Posterior vena cava (tissue), 2 donors: ENCODE measurements around the gene APRT. TPM values are rescaled to one million over a fixed set of nuclear protein-coding genes. Genes with fewer than 3 reads are reported as not detected.

Experiments used
- DNase-seq: peaks from one replicate; pipeline ENCODE4 v3.0.0-alpha.2; 2020; ENCODE audit warnings: low spot score
- intact Hi-C, 2 donors: fragments of 100-400 bp; cut with DNase I; formaldehyde crosslinking; loops; one replicate each; pipeline versions ENCODE4 v1.14.1 to v1.14.2; 2022 to 2023
- long read RNA-seq, 2 donors: library from polyadenylated mRNA; unstranded; transcript quantifications; one replicate each; pipeline ENCODE4 v2.0.0, GENCODE V29; 2020 to 2021
- total RNA-seq, 2 donors: library from RNA; stranded (reverse); fragmentation: NEBNext Ultra II Directional; extraction: Animal tissue kit (Norgen Biotek cat#: 25700); gene quantifications; one replicate each; pipeline ENCODE4 v1.2.1, GENCODE V29; 2021
- donor health status: DM: yes; HTN: yes; CAD: no.
- donor health status: DM: yes; HTN: yes; CAD: no.

APRT gene, protein sequence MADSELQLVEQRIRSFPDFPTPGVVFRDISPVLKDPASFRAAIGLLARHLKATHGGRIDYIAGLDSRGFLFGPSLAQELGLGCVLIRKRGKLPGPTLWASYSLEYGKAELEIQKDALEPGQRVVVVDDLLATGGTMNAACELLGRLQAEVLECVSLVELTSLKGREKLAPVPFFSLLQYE
- total RNA-seq = 10 to 100 TPM; 73.1 to 92.8 TPM
- long read RNA-seq, donor 1, transcript APRT-201 (5 exons, 947 nt) = major isoform, 17 of 36 reads
- long read RNA-seq, donor 1, transcript APRT-202 (5 exons, 664 nt) = minor isoform, 8 of 36 reads
- long read RNA-seq, donor 1, partial matches to known transcripts = 2 of 36 reads
- long read RNA-seq, donor 1, other reads (novel, unspliced or antisense) = 5 of 36 reads
- long read RNA-seq, donor 2, transcript APRT-201 (5 exons, 947 nt) = major isoform, 41 of 69 reads
- long read RNA-seq, donor 2, transcript APRT-202 (5 exons, 664 nt) = minor isoform, 11 of 69 reads
- long read RNA-seq, donor 2, partial matches to known transcripts = 3 of 69 reads
- long read RNA-seq, donor 2, other reads (novel, unspliced or antisense) = 8 of 69 reads

DNA sequence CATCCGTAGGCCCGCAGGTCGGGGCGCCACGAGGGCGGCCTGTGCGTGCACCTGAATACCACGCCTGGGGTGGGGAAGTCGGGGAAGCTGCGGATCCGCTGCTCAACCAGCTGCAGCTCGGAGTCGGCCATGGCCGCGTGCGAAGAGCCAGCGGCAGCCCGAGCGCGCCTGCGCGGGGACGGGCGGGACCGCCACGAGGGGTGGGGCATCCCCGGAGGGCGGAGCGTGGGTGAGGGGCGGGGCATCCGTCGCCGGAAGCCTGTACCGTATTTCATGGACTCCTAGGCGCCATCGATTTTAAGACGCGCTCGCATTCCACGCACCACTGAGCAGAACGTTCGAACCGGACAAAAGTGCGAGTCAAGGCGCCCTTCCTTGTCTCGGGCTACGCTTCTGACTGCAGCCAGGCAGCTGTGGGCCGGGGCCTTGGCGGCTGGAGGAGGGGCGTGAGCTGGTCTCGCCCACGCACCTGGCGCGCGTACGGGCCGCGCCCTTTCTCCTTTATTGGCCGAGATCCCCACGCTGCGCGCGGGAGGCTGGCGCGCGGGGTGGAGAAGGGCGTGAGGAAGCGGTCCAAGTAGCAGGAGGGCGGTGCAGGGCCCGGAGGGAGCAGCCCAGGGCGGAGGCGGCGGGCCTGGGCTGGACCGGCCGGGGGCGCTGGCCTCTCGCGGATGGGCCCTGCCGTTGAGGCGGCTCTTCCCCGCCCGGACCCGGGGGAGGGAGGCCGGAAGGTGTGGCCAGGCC, at the start of gene APRT:
Gene APRT (minus strand): TSS at position 160 of the 744 bp plus-strand sequence. CDS start 29 bp downstream, at position 131.
- intact Hi-C loops = no loop called here
- peak; percentile 99 for DNase-seq

DNA sequence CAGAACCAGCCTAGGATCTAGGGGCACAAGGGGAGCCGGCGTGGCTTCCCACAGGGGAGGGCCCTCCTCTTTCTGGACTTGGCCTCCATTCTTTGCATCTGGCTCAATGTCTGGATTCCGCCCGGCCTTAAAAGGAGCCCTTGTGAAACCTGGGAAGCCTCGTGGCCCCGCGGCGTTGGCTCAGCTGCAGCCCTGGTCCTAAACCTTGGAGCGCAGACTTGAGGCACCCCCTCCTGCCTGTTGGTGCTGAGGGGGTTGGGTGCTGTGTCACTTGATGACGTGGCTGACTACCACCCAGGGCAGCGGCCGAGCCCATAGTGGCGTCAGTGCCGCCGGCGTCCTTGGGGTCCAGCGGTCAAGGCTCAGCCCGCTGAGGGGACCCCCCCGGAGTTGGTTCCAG, 49.6 kb upstream of the APRT start:
- no peak for DNase-seq
- intact Hi-C loops = loop anchor here in 1 of 2 donors (5.0 kb wide), 1 partner anchor 254 kb away; no protein-coding TSS in a partner anchor

DNA sequence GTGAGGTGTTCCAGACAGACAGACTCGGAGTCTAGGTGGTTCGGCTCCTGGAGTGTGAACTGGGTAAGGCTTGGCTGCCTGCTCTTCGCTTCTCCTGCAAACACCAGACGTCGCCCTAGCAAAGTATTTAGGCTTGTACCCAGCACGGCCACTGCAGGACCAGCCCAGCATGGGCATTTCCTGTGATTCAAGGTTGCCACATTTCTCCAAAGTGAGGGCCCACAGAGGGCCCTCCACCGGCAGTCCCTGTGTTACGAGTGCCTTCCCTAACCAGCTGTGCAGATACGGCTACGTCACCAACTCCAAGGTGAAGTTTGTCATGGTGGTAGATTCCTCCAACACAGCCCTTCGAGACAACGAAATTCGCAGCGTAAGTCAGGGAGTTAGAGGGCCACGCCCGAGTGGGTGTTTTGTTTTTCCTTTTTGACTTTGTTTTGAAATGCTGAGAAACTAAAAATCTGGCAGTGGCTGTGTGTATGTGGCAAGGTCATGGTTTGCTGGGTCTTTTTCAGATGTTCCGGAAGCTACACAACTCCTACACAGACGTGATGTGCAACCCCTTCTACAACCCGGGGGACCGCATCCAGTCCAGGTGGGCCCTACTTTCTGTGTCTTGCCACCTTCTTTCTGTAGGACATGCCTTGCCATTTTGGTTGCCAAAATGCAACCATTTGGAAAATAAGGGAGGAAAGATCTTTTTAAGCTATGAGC, 47.8 kb upstream of the APRT start:
- intact Hi-C loops = loop anchor here in 1 of 2 donors (5.0 kb wide), 1 partner anchor 252 kb away; no protein-coding TSS in a partner anchor
- DNase-seq = no peak

DNA sequence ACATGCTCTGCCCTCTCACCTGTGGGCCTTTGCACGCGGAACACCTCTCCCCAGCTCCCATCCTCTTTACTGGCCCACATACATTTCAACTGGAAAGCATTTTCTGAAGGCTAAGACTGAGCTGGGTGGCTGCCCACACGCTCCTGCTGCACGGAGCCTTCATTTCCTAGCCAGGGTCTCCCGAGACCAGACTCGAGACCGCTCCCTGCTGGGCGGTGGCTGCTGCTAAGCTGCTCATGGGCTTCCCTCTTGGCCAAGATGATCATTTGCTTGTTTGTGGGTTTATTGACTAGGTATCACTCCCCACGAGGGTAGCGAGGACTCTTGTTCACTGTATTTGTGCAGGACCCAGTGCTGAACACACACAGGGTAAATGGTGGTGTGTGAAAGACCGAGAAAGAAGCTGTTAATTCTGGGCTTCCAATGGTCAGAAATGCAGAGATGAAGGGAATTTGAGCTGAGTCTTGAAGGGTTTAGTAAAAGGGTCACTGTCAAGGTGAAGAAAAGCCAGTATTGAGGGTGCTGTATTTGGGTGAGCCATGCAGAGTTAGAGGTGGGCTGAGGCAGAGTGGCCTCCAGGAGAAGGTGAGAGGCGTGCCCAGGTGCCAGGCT, 46.1 kb upstream of the APRT start:
- intact Hi-C loops = no loop called here
- DNase-seq = peak; percentile 92

DNA sequence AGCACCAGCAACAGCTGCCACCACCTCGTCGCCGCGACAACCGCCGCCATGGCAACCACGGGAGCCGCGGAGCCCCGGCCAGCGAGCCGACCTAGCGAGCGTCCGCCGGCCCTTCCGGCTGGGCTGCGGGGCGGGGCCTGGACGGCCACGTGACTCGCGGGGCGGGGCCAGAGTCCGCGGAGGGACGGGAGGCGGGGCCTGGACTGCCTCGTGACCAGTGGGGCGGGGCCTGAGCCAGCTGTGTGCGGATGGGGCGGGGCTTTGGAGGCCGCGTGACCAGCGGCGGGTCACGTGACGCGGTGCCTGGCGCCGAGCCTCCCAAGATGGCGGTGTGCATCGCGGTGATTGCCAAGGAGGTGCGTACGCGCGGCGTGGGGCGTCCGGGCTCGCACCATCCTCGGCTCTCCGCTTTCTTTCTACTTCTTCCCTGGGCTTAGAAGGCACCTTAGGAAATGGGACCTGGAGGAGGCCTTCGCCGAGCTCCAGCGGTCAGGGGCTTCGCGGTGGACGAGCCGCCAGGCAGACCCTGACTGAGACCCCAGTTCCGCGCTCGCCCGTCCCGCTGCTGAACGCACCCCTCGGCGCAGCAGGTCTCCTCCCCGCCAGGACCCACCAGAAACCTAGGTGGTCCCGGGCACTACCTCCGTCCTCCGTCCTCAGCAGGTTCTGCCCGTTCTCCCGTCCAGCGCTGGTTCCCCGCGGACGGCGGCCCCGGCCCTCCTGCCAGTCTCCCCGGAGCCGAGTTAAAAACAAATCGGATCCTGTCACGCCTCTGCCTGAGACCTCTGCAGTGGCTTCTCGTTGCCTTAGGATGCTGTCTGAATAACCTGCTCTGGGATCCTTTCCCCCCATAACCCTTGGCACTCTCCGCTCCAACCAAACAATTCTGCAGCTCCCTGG, 45.4 kb upstream of the APRT start, which contains the start of the genes GALNS and TRAPPC2L:
Gene GALNS (minus strand): TSS at position 120 of the 900 bp plus-strand sequence. CDS start 70 bp downstream, at position 50.
Gene TRAPPC2L (plus strand): TSS at position 300 of the 900 bp plus-strand sequence. CDS start 24 bp downstream, at position 324.
- DNase-seq = peak; percentile 100
- intact Hi-C loops = no loop called here

DNA sequence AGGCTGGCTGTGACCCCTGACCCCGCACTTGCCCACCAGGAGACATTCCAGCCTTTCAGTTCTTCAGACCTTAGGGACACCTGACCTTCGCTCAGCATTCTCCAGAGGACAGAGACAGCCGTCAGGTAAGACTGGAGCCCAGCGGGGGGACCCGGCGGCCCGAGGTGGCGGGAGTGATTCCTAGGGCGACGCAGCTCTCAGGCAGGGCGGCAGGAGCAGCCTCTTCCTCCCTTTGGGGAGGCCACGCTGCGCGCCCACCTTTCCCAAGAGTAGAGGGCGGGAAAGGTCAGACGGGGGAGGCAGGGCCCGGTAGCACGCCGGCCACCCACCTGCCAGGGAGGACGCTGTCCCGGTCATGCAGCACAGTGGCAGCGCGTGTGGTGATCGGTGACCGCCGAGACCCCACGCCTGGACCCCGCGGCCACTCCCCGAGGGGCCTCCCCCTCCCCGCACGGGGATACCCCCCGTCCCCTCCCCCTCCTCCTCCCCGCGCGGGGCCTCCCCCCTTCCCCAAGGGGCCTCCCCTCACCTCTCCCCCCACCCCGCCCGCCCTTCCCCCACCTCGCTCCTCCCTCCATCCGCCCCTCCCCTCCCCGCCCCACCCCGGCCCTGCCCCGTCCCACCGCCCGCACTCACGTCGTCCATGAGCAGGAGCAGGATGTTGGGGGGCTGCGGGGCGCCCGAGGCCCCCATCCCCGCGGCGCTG, 44.5 kb upstream of the APRT start:
- intact Hi-C loops = no loop called here
- no peak for DNase-seq

DNA sequence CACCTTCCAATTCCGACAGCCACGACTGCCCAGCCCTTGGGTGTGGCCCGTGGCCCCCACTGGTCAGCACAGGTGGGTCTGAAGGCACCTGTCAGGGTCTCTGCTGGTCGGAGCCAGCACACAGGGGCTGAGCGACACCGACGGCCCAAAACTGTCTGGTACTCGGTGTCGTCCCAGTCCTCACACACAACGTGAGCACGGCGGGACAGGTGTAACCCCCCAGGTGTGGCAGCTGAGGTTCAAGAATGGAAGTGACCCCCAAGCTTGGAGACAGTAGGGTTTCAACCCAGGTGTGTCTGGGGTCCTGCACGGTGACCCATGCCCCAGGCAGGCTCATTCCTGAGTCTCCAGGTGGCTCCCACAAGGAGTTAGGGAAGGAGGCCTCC, 44.0 kb upstream of the APRT start:
- no peak for DNase-seq
- intact Hi-C loops = no loop called here

DNA sequence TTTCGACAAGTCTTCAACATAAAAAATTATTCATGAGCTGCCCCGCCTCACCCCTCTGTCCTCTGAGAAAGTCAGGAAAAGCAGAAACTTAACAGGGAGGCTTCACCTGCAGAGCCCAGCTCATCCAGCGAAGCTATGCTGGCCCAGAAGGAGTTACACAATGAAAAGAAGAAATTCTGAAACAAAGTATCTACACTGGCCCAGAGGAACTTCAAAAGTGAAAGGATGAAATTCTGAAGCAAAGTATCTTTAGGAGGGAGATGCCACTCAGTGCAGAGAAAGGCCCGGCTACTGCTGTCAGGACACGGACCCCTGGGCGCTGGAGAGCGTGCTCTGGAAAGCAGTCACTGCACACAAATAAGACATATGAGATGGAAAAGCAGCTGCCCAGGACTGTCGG, 43.4 kb upstream of the APRT start:
- no peak for DNase-seq
- intact Hi-C loops = no loop called here

DNA sequence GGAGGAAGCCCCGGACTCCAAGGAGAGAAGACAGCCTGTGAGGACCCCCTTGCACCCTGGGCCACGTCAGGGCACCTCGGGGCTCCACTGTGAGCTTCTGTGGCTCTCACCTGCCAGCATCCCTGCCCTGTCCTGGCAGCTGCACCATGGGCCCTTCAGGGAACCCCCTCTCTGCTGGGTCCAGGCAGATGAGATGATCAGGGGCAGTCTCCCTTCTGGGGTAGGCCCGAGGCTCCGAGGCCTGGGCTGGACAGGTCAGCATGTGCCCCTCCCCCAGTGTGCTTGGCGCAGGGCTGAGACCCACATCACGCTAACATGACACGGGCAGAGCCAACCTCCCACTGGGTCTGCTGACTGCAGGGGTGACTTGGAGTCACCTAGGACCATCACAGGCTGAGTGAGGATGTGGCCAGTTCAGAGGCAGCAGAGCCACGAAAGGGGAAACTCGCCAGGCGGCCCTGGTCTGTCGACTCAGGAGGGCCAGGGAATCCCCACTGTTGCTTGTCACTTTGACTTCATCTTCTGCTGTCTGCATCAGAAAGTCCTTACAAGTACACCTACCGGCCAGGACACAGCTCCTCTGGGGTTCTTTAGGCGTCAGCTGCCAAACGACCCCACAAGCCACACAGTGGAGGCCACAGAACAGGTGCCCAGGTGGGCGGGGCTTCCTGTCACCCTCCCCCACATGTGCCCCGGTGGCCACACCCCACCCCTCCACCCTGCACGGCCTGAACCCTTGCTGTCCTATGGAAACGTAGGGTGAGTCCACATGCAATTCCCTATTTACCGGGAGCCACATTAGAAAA, 42.8 kb upstream of the APRT start:
- DNase-seq = no peak
- intact Hi-C loops = no loop called here

DNA sequence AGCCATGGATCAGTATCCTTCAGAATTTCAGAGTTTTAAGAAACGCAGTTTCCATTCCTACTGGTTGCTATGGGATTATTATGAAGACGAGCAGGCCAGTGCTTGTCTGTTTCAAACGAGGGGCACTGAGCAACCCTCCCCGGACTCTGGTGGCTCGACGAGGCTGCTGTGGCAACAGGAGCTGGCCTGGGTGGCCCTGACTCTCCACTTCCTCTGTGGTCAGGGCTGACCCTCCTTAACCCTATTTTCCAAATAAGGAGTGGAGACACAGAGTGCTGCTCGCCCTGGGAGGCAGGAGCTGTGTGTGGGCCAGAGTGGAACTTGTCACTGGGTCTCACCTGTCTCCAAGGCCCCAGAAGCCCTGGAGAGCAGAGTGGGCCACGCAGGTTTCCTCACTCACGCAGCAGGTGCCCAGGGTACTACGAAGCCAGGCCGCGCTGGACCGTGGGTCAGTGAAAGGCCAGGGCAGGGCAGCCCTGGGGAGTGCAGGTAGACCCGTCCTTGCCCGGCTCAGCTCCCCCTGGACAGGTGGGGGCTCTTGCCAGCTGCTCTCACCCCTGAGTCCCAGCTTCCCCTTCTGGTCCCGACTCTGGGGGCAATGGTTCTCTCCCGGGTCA, 41.7 kb upstream of the APRT start:
- intact Hi-C loops = no loop called here
- DNase-seq = no peak

DNA sequence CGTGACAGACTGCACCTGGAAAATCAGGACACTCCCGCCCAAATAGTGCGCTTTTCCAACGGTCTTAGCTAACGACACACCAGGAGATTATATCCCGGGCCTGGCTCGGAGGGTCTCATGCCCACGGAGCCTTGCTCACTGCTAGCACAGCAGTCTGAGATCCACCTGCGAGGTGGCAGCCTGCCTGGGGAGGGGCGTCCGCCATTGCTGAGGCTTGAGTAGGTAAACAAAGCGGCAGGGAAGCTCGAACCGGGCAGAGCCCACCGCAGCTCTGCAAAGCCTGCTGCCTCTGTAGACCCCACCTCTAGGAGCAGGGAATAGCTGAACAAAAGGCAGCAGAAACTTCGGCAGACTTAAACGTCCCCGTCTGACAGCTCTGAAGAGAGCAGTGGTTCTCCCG, 39.9 kb upstream of the APRT start:
- intact Hi-C loops = no loop called here
- DNase-seq = no peak

DNA sequence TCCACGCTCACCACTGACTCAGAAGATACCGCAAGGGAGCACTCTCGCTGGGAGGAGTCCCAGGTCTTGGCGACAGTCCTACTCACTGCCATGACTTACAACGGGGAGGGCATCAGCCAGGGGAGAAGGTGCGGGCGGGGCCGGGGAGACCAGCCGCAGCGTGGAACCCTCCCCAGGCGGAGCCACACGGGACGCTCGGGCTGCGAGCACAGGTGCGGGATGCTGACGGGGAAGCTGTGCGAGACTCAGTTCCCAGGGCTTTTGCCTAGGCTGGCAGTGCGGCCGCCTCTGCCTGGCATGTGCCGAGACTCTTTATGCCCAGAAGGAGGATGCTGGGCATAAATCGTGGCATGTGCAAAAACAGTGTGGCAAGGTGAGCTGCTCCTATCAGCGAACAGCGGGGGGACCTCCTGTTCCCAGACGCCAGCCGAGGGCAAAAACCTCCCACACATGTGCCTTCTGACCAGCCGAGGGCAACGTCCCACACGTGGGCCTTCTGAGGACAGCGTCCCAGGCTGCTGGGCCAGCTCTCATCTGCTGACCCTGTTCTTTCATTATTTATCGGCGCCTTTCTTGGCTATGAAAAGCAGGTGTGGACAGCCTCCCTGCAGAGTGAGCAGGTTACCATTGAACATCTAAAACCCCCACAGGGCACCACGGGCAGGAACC, 38.9 kb upstream of the APRT start:
- intact Hi-C loops = no loop called here
- DNase-seq = no peak

DNA sequence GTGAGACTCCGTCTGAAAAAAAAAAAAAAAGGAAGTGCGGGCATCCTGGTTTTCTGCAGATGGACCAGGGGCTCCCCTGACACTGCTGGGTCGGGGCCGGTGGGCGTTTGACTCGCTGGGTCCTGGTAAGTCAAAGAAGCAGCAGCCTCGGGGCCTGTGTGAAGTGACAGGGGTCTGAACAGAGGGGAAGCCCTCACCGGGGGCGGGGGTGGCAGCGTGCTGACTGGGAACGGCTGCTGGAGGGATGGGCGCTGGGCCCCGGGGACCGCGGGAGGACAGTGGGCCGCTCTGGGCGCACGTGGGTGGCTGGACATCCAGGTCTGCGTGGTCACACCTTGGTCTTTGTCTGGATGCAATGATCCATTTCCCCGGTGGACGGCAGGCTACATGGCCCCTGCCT, 36.8 kb upstream of the APRT start:
- DNase-seq = no peak
- intact Hi-C loops = no loop called here

DNA sequence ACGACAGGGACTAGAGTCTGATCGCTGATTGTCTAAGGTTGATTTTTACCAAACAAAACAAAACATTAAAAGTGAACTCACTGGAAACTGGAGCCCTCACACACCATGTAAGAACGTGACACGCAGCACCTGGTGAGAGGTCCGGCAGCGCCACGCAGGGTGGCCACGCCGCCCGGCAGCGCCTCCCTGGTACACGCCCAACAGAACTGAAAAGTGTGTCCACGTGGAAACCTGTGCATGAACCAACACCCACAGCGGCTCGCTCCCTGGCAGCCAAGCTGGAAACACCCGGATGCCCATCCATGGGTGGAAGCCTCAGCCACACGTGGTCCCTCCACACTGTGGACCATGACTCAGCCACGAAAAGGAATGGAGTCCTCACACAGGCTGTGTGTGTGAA, 35.9 kb upstream of the APRT start:
- no peak for DNase-seq

DNA sequence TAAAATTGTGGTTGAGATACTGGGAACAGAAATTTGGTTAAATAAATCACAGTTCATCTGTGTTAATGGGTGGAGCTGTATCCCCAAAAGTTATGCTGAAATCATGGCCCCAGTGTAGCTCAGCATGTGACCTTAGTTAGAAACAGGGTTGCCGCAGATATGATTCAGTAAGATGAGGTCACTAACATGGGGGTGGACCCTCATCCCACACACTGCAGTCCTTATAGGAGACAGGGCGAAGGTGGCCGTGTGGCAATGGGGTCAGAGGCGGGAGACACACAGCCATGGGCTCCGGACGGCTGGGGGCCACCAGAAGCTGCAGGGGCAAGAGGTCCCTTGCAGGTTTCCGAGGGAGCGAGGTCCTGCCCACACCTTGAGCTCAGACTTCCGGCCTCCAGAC, 34.4 kb upstream of the APRT start:
- intact Hi-C loops = no loop called here

More for the DNA sequence above, 35.9 kb upstream of the APRT start:
- intact Hi-C loops = no loop called here

More for the DNA sequence above, 34.4 kb upstream of the APRT start:
- DNase-seq = no peak
